ENCODE data around the gene CLCA2.
A peak's percentile ranks its signal among the peaks of the same experiment; 100 is the strongest.
"Not testable (repeated sequence)": the region's sequence is repeated elsewhere in the genome, so short reads cannot be mapped to it uniquely, and the experiment has no call there.

Gene CLCA2

DNA sequence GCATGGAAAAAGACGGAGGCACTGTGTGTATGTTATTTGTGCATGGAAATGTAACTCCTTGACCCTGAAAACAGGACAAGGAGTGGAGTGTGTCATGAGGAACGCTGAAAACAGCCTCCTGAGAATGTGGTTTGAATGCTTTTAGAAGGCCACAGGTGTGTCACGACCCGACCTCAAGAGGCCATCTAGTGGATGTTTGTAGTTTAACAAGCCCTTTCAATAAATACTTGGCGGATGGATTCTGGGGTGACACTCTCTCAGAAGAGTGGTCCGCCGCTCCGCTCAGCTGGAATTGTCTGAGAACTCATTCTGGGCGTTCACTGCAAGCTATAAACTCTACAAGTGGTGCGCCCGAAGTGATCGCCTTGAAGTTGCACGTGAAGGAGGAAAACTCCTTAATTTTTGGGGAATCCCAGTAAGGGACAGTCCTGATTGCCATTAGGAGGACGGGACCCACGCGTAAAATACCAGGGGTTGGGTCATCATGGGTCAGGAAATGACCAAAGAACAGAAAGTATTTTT lies 78.2 kb downstream of the CLCA2 start:
- not testable (repeated sequence) for H3K27ac ChIP-seq; H3K27me3 ChIP-seq (ENCODE audit: insufficient read depth, low read depth, severe bottlenecking); H3K9me3 ChIP-seq (ENCODE audit: severe bottlenecking); H3K36me3 ChIP-seq
- H3K4me3 ChIP-seq (ENCODE audit: low read depth, low read length) = peak overlapping the region; percentile 65
- TF ChIP-seq, protein P1, sequence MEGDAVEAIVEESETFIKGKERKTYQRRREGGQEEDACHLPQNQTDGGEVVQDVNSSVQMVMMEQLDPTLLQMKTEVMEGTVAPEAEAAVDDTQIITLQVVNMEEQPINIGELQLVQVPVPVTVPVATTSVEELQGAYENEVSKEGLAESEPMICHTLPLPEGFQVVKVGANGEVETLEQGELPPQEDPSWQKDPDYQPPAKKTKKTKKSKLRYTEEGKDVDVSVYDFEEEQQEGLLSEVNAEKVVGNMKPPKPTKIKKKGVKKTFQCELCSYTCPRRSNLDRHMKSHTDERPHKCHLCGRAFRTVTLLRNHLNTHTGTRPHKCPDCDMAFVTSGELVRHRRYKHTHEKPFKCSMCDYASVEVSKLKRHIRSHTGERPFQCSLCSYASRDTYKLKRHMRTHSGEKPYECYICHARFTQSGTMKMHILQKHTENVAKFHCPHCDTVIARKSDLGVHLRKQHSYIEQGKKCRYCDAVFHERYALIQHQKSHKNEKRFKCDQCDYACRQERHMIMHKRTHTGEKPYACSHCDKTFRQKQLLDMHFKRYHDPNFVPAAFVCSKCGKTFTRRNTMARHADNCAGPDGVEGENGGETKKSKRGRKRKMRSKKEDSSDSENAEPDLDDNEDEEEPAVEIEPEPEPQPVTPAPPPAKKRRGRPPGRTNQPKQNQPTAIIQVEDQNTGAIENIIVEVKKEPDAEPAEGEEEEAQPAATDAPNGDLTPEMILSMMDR (IDR thresholded peaks at IDR 0.05; ENCODE audit: low read depth, low read length) = peak; percentile 56
- peak; percentile 58 for DNase-seq

DNA sequence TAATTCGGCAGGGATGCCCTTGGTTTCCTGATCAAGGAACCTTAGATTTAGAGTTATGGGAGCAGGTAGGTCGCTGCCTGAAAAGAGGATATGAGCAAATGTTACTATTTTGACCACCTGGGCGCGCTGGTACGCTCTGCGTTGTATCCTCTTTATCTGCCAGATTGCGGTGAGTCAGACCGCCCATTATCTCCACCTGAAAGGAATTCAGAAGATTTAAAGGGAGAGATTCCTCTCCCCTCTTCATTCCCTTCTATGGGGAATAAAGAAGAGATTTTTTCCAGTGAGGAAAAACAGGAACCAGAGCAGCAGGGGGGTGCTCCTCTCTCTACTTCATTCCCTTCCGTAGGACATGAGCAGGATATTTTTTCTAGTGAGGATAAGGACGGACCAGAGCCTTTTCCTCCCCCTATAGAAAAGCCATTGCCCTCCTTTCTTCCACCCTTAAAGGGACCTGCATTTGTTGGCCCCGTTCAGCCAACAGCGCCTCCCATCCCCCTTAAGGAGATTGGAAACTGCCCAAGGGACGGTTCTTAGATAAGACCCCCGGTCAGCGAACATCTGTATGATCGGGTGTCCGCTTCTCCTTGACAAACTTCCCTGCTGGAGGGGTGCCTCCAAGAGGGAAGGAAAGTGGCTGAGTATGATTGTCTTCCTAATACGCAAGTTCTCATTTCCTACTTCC lies 78.9 kb downstream of the CLCA2 start:
- no peak overlapping the region for H3K27ac ChIP-seq
- H3K27me3 ChIP-seq (ENCODE audit: insufficient read depth, low read depth, severe bottlenecking) = no peaks in the 10 kb centered on the region
- H3K9me3 ChIP-seq (ENCODE audit: severe bottlenecking) = no peaks in the 10 kb centered on the region
- peak; percentile 67 for DNase-seq
- TF ChIP-seq, protein P1 (IDR thresholded peaks at IDR 0.05; ENCODE audit: low read depth, low read length) = no peak
- H3K4me3 ChIP-seq (ENCODE audit: low read depth, low read length) = peak overlapping the region; percentile 65
- no peaks in the 10 kb centered on the region for H3K36me3 ChIP-seq

DNA sequence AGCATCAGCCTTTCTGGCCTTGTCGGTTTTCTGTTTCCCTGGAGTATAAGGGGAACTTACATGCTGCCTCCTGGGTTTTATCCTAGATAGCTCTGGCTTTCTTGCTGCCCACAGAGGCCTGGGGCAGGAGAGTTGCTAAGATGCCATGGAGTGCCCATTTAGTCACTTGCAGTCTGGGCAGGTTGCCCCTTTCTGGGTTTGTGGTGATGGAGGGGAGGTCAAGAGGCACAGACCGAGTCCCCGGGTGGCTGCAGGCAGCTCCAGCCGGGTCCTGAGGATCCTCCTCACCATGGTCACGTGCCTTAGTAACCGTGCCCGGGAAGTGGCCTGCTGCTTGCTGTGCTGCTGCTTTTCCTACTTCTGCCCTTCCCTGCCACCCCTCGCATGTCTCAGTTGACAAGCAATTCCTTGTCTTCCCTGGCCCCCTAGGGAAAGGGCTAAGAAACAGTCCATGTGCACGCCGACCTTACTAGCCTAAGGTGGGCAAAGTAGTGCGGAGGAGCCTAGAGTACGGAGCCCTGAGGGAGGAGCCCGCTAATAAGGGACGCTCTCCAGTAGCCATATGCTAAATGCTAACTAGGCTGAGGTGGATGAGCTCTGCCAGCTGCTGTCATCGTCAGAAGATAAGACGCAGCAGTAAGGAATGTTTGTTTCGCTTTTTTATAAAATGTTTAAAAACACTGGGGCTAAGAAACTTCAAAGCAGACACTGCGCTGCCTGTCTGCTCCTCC lies 79.6 kb downstream of the CLCA2 start:
- peak; percentile 44 for DNase-seq
- no peak overlapping the region for H3K27ac ChIP-seq
- TF ChIP-seq, protein P1 (IDR thresholded peaks at IDR 0.05; ENCODE audit: low read depth, low read length) = no peak
- H3K36me3 ChIP-seq = no peaks in the 10 kb centered on the region
- H3K9me3 ChIP-seq (ENCODE audit: severe bottlenecking) = no peaks in the 10 kb centered on the region
- no peaks in the 10 kb centered on the region for H3K27me3 ChIP-seq (ENCODE audit: insufficient read depth, low read depth, severe bottlenecking)
- H3K4me3 ChIP-seq (ENCODE audit: low read depth, low read length) = peak overlapping the region; percentile 65

DNA sequence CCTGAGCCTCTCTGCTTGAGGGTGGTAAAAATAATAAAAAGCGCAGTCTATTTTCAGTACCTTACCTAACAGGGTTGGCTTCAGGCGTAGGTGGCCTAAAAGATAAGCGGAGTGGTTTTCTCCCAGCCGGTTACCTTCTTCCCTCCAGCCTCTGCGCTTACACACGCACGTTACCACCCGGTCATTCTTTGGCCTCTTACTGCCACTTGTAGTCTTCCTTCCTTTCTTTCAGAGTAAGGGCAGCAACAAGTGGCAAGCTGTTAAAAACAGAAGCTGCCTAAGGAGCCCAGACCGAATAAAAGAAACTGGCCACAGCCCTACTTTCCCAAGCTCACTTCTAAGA lies 80.1 kb downstream of the CLCA2 start:
- no peaks in the 10 kb centered on the region for H3K9me3 ChIP-seq (ENCODE audit: severe bottlenecking)
- no peaks in the 10 kb centered on the region for H3K27me3 ChIP-seq (ENCODE audit: insufficient read depth, low read depth, severe bottlenecking)
- no peaks in the 10 kb centered on the region for H3K36me3 ChIP-seq
- TF ChIP-seq, protein P1 (IDR thresholded peaks at IDR 0.05; ENCODE audit: low read depth, low read length) = no peak
- DNase-seq = no peak
- no peak overlapping the region for H3K27ac ChIP-seq
- H3K4me3 ChIP-seq (ENCODE audit: low read depth, low read length) = peak overlapping the region; percentile 65

DNA sequence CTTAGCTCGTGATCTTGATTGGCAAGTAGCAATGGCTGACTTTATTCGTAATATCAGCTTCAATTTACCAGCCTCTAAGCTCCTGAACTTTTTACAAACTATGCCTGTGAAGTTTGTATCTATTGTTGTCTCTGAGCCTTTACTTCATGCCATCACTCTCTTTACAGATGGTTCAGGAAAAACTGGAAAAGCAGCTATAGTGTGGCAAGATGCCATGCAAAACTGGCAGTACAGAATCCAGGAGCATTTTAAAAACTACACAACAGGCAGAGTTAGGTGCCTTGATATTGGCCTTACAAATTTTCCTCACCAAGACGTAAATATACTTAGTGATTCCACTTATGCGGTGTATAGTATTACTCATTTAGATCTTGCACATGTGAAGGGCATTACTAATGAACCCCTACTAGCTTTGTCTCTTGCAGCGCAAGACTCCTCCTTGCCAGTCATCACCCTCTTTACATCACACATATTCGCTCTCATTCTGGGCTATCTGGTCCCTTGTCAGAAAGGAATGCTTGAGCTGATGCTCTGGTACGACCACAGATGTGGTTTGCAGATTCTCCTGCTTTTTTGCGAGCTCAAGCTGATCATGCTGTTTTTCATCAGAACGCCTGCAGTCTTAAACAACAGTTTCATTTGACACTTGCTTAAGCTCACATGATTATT lies 81.1 kb downstream of the CLCA2 start:
- H3K27me3 ChIP-seq (ENCODE audit: insufficient read depth, low read depth, severe bottlenecking) = no peaks in the 10 kb centered on the region
- no peak for DNase-seq
- H3K27ac ChIP-seq = no peak overlapping the region
- H3K36me3 ChIP-seq = no peaks in the 10 kb centered on the region
- no peak overlapping the region for H3K4me3 ChIP-seq (ENCODE audit: low read depth, low read length)
- TF ChIP-seq, protein P1 (IDR thresholded peaks at IDR 0.05; ENCODE audit: low read depth, low read length) = no peak
- no peaks in the 10 kb centered on the region for H3K9me3 ChIP-seq (ENCODE audit: severe bottlenecking)
